Liver (tissue), 9 donors: ENCODE results near the gene ZNF217. TPM values are rescaled to one million over a fixed set of nuclear protein-coding genes. Genes with fewer than 3 reads are reported as not detected.
"Not testable (repeated sequence)": the region's sequence is repeated elsewhere in the genome, so short reads cannot be mapped to it uniquely, and the experiment has no call there.

Experiments
- DNase-seq: peaks from one replicate; pipeline ENCODE4 v3.0.0-alpha.2; 2017; ENCODE audit warnings: low spot score
- H3K27ac ChIP-seq, 2 donors: one replicate each; pipeline ENCODE4 v1.7.0; 2013; ENCODE audit warnings: inconsistent platforms in 2 of 2, low read length in 2 of 2, control low read depth in 1 of 2, low read depth in 1 of 2, mild to moderate bottlenecking in 1 of 2
- H3K27me3 ChIP-seq, 4 donors: one replicate each; pipeline versions ENCODE4 v1.6.1 to v1.7.0; 2013; ENCODE audit warnings: low read length in 3 of 4, inconsistent platforms in 1 of 4, mild to moderate bottlenecking in 1 of 4, moderate library complexity in 1 of 4; ENCODE audit not compliant: control insufficient read depth in 4 of 4, insufficient read depth in 4 of 4
- H3K36me3 ChIP-seq, 4 donors: one replicate each; pipeline versions ENCODE4 v1.6.1 to v1.7.0; 2013; ENCODE audit warnings: low read length in 3 of 4, mild to moderate bottlenecking in 3 of 4, low read depth in 1 of 4, moderate library complexity in 1 of 4; ENCODE audit not compliant: control insufficient read depth in 4 of 4, insufficient read depth in 3 of 4
- H3K4me1 ChIP-seq, 4 donors: one replicate each; pipeline versions ENCODE4 v1.6.1 to v1.7.0; 2013; ENCODE audit warnings: low read length in 3 of 4, mild to moderate bottlenecking in 3 of 4, moderate library complexity in 1 of 4; ENCODE audit not compliant: control insufficient read depth in 4 of 4, insufficient read depth in 4 of 4
- H3K4me3 ChIP-seq, 3 donors: one replicate each; pipeline versions ENCODE4 v1.6.1 to v1.7.0; 2013; ENCODE audit warnings: low read length in 3 of 3, control low read depth in 1 of 3, low read depth in 1 of 3, mild to moderate bottlenecking in 1 of 3
- H3K9ac ChIP-seq, 2 donors: one replicate each; pipeline ENCODE4 v1.7.0; 2013; ENCODE audit warnings: low read length in 2 of 2, mild to moderate bottlenecking in 2 of 2, moderate library complexity in 2 of 2, control low read depth in 1 of 2, low read depth in 1 of 2
- H3K9me3 ChIP-seq, 4 donors: one replicate each; pipeline versions ENCODE4 v1.6.1 to v1.7.0; 2013; ENCODE audit warnings: low read length in 3 of 4; ENCODE audit not compliant: control insufficient read depth in 4 of 4
- EGR1 ChIP-seq, 2 donors: IDR thresholded peaks; 2 replicates each; pipeline ENCODE4 v1.6.1; 2016 to 2018; ENCODE audit warnings: antibody characterized with exemption in 2 of 2, low read depth in 2 of 2
- FOXA1 ChIP-seq: IDR thresholded peaks from 2 replicates; pipeline ENCODE4 v1.6.1; 2016; ENCODE audit warnings: antibody characterized with exemption
- FOXA2 ChIP-seq: IDR thresholded peaks from 2 replicates; pipeline ENCODE4 v1.6.1; 2016; ENCODE audit warnings: antibody characterized with exemption
- GABPA ChIP-seq, 2 donors: IDR thresholded peaks in 1 of 2; conservative IDR thresholded peaks in 1 of 2; 2 replicates each; pipeline ENCODE4 v1.6.1; 2016; ENCODE audit warnings: antibody characterized with exemption in 2 of 2, mild to moderate bottlenecking in 1 of 2, moderate library complexity in 1 of 2
- HNF4A ChIP-seq, 2 donors: conservative IDR thresholded peaks; 2 replicates each; pipeline ENCODE4 v1.6.1; 2016; ENCODE audit warnings: antibody characterized with exemption in 2 of 2, mild to moderate bottlenecking in 2 of 2
- HNF4G ChIP-seq: IDR thresholded peaks from 2 replicates; pipeline ENCODE4 v1.6.1; 2016; ENCODE audit warnings: antibody characterized with exemption
- JUND ChIP-seq, 2 donors: IDR thresholded peaks; 2 replicates each; pipeline ENCODE4 v1.6.1; 2016; ENCODE audit warnings: antibody characterized with exemption in 2 of 2
- NR2F2 ChIP-seq: IDR thresholded peaks from 2 replicates; pipeline ENCODE4 v1.6.1; 2016; ENCODE audit warnings: antibody characterized with exemption
- RAD21 ChIP-seq, 2 donors: IDR thresholded peaks; 2 replicates each; pipeline ENCODE4 v1.6.1; 2016; ENCODE audit warnings: antibody characterized with exemption in 2 of 2, mild to moderate bottlenecking in 2 of 2
- RXRA ChIP-seq, 2 donors: IDR thresholded peaks; 2 replicates each; pipeline ENCODE4 v1.6.1; 2017 to 2018; ENCODE audit warnings: antibody characterized with exemption in 2 of 2, mild to moderate bottlenecking in 1 of 2
- SP1 ChIP-seq: IDR thresholded peaks from 2 replicates; pipeline ENCODE4 v1.6.1; 2018; ENCODE audit warnings: antibody characterized with exemption, mild to moderate bottlenecking
- TAF1 ChIP-seq: conservative IDR thresholded peaks from 2 replicates; pipeline ENCODE4 v1.6.1; 2016; ENCODE audit warnings: antibody characterized with exemption, mild to moderate bottlenecking
- YY1 ChIP-seq: IDR thresholded peaks from 2 replicates; pipeline ENCODE4 v1.6.1; 2016; ENCODE audit warnings: antibody characterized with exemption, mild to moderate bottlenecking
- WGBS: extraction: QIAGEN DNeasy Blood & Tissue Kit; methylation state at CpG from one replicate; pipeline ENCODE4 v1.1.7; 2013; 5-methylcytosine and 5-hydroxymethylcytosine counted together
- polyA plus RNA-seq, 2 donors: library from polyadenylated mRNA; stranded (reverse) in 1 of 2; unstranded in 1 of 2; fragments of 200-250 nt in 1 of 2; fragments of >200 nt in 1 of 2; fragmentation: Nextera tagmentation in 1 of 2; extraction: Ambion mirVana in 1 of 2; gene quantifications; one replicate each; pipeline versions ENCODE4 v1.2.1 to v1.2.3, GENCODE V29; 2013 to 2015
- total RNA-seq, 2 donors: library from RNA; depleted of rRNA; stranded (reverse); fragments of >200 nt; gene quantifications; one replicate each; pipeline ENCODE4 v1.2.3, GENCODE V29; 2014
- TF ChIP-seq, protein P1 (sequence below): IDR thresholded peaks from 2 replicates; pipeline ENCODE4 v1.6.1; 2016; ENCODE audit warnings: antibody characterized with exemption
- TF ChIP-seq, protein P2 (sequence below): IDR thresholded peaks from 2 replicates; pipeline ENCODE4 v1.6.1; 2016; ENCODE audit warnings: antibody characterized with exemption
- TF ChIP-seq, protein P3 (sequence below): fragments of 150-350 bp; IDR thresholded peaks from 2 replicates; pipeline ENCODE4 v1.5.1; 2017; ENCODE audit warnings: improper control_type of control experiment, low read depth, low read length; ENCODE audit not compliant: missing input control
- TF ChIP-seq, protein P4 (sequence below): IDR thresholded peaks from 2 replicates; pipeline ENCODE4 v1.6.1; 2016; ENCODE audit warnings: antibody characterized with exemption
- donor health status: healthy.
- donor health status: healthy.
- donor health status: healthy.
- donor health status: healthy.
- donor health status: healthy.

Gene ZNF217
- total and polyA plus RNA-seq, 4 donors, result 4.2 to 16.3 (median 11.2) TPM

DNA sequence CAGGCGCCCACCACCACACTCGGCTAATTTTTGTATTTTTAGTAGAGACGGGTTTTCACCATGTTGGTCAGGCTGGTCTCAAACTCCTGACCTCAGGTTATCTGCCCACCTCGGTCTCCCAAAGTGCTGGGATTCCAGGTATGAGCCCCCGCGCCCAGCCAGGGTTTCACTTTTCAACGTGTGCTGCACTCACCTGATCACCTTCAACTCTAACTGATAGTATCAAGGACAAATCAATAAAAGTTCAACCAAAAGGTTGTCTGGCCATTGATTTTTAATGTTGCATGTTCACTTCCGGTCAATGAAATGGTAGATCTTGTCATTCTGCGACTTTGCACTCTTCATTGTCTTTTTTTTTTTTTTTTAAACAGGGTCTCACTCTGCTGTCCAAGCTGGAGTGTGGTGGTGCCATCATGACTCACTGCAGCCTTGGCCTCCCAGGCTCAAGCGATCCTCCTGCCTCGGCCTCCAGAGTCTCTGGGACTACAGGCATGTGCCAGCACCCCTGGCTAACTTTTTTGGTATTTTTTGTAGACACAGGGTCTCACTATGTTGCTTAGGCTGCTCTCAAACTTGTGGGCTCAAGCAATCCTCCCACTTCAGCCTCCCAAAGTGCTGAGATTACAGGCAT lies 37.3 kb downstream of the ZNF217 start:
- DNase-seq, result no peak
- H3K36me3 ChIP-seq, result peaks cover 0 to 2% (median 0%) of the 10 kb centered on the region in 4 donors
- H3K27ac ChIP-seq, result no peak overlapping the region
- WGBS, result 63% methylated on average over 11 of the region's 11 CpGs
- H3K9me3 ChIP-seq, result no peaks in the 10 kb centered on the region
- no peak overlapping the region for H3K9ac ChIP-seq
- H3K4me1 ChIP-seq, result peaks cover 4 to 14% (median 6%) of the 10 kb centered on the region in 4 donors
- H3K27me3 ChIP-seq, result no peaks in the 10 kb centered on the region
- no peak overlapping the region for H3K4me3 ChIP-seq
- TF ChIP-seq RAD21 (IDR thresholded peaks at IDR 0.05) (peak in 1 of 2 donors; percentile 14), NR2F2 (peak; percentile 79), RXRA (IDR thresholded peaks at IDR 0.05) (peak; percentile 68 to 91), FOXA2 (no peak), SP1 (peak; percentile 50), HNF4A (conservative IDR thresholded peaks at IDR 0.05) (peak; percentile 57 to 79), FOXA1 (no peak)
- TF ChIP-seq, protein P1, sequence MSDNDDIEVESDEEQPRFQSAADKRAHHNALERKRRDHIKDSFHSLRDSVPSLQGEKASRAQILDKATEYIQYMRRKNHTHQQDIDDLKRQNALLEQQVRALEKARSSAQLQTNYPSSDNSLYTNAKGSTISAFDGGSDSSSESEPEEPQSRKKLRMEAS, result no peak
- TF ChIP-seq, protein P2, sequence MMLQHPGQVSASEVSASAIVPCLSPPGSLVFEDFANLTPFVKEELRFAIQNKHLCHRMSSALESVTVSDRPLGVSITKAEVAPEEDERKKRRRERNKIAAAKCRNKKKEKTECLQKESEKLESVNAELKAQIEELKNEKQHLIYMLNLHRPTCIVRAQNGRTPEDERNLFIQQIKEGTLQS, result peak; percentile 48
- TF ChIP-seq, protein P3, sequence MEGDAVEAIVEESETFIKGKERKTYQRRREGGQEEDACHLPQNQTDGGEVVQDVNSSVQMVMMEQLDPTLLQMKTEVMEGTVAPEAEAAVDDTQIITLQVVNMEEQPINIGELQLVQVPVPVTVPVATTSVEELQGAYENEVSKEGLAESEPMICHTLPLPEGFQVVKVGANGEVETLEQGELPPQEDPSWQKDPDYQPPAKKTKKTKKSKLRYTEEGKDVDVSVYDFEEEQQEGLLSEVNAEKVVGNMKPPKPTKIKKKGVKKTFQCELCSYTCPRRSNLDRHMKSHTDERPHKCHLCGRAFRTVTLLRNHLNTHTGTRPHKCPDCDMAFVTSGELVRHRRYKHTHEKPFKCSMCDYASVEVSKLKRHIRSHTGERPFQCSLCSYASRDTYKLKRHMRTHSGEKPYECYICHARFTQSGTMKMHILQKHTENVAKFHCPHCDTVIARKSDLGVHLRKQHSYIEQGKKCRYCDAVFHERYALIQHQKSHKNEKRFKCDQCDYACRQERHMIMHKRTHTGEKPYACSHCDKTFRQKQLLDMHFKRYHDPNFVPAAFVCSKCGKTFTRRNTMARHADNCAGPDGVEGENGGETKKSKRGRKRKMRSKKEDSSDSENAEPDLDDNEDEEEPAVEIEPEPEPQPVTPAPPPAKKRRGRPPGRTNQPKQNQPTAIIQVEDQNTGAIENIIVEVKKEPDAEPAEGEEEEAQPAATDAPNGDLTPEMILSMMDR, result no peak

DNA sequence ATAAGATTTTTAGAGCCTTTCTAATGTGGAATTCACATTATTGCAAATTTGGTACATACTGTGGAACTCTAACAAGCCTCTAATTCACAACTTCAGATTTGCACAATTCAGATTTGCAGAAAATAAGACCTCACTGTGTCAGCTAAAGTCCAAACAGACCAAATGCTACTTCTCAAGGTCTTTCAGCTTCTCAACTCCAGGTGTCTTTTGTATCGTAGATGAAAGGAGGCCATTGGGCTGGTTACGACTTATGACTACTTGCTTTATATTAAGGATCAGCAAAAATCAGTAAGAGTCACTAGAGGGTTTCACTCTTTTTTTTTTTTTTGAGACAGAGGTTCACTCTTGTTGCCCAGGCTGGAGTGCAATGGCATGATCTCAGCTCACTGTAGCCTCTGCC lies 37.8 kb downstream of the ZNF217 start:
- Histone ChIP-seq H3K4me3 (no peak overlapping the region), H3K27me3 (no peaks in the 10 kb centered on the region), H3K9me3 (no peaks in the 10 kb centered on the region), H3K36me3 (peaks cover 0 to 2% (median 0%) of the 10 kb centered on the region in 4 donors), H3K27ac (no peak overlapping the region), H3K4me1 (peaks cover 4 to 14% (median 6%) of the 10 kb centered on the region in 4 donors), H3K9ac (no peak overlapping the region)
- TF ChIP-seq YY1 (no peak), EGR1 (IDR thresholded peaks at IDR 0.05; ENCODE audit: low read depth in 2 of 2) (no peak), HNF4G (no peak)
- TF ChIP-seq, protein P4, sequence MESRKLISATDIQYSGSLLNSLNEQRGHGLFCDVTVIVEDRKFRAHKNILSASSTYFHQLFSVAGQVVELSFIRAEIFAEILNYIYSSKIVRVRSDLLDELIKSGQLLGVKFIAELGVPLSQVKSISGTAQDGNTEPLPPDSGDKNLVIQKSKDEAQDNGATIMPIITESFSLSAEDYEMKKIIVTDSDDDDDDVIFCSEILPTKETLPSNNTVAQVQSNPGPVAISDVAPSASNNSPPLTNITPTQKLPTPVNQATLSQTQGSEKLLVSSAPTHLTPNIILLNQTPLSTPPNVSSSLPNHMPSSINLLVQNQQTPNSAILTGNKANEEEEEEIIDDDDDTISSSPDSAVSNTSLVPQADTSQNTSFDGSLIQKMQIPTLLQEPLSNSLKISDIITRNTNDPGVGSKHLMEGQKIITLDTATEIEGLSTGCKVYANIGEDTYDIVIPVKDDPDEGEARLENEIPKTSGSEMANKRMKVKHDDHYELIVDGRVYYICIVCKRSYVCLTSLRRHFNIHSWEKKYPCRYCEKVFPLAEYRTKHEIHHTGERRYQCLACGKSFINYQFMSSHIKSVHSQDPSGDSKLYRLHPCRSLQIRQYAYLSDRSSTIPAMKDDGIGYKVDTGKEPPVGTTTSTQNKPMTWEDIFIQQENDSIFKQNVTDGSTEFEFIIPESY, result no peak
- no peak for DNase-seq
- WGBS, result 96% methylated on average over 2 of the region's 2 CpGs

DNA sequence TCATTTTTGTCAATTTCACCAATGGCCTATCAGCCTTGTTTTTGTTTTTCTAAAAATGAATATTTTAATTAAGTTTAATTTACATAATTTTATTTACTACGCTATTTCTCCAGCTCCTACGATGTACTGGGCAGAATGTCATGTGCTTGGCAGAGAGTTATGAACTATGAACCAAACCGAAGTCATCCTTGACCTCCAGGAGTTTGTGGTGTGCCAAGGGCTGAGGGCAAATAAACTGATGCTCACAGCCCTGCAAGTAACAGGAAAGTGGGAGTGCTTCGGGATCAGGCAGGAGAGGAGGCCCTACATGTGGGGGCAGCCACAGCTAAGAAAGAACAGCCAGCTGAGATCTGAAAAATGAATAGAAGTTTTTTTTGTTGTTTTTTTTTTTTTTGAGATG lies 38.6 kb downstream of the ZNF217 start:
- WGBS, result 34% methylated on average over 4 of the region's 4 CpGs
- Histone ChIP-seq H3K27ac (no peak overlapping the region), H3K4me1 (peaks cover 4 to 14% (median 6%) of the 10 kb centered on the region in 4 donors), H3K9me3 (no peaks in the 10 kb centered on the region), H3K9ac (no peak overlapping the region), H3K4me3 (no peak overlapping the region), H3K27me3 (no peaks in the 10 kb centered on the region), H3K36me3 (no peaks in the 10 kb centered on the region)
- TF ChIP-seq JUND (IDR thresholded peaks at IDR 0.05) (peak in 1 of 2 donors; percentile 29), FOXA2 (no peak), SP1 (peak; percentile 35), NR2F2 (peak; percentile 56), GABPA (IDR thresholded peaks at IDR 0.05 in 1 of 2, conservative IDR thresholded peaks at IDR 0.05 in 1 of 2) (no peak), HNF4A (conservative IDR thresholded peaks at IDR 0.05) (peak; percentile 85 to 87), YY1 (no peak), TAF1 (no peak), RXRA (IDR thresholded peaks at IDR 0.05) (peak; percentile 75 to 86)
- TF ChIP-seq, protein P1, result no peak
- TF ChIP-seq, protein P3, result no peak
- DNase-seq, result no peak

DNA sequence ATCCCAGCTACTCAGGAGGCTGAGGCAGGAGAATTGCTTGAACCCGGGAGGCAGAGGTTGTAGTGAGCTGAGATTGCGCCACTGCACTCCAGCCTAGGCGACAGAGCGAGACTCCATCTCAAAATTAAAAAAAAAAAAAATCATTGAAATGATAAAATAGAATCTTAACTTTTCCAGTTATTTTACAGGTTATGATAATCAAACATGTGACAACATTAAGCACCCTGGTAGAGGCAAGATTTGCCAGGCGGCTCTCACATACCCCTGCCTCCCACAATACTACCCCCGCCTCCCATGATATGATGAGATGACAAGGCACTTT lies 41.1 kb downstream of the ZNF217 start:
- H3K9me3 ChIP-seq, H3K27ac ChIP-seq, H3K27me3 ChIP-seq, DNase-seq, H3K36me3 ChIP-seq, H3K4me3 ChIP-seq, H3K9ac ChIP-seq: not testable (repeated sequence)
- WGBS, result 95% methylated on average over 6 of the region's 6 CpGs
- peaks cover 4 to 15% (median 7%) of the 10 kb centered on the region in 4 donors for H3K4me1 ChIP-seq
